Measurements from ENCODE around the gene DHX34.

DHX34 gene

DNA sequence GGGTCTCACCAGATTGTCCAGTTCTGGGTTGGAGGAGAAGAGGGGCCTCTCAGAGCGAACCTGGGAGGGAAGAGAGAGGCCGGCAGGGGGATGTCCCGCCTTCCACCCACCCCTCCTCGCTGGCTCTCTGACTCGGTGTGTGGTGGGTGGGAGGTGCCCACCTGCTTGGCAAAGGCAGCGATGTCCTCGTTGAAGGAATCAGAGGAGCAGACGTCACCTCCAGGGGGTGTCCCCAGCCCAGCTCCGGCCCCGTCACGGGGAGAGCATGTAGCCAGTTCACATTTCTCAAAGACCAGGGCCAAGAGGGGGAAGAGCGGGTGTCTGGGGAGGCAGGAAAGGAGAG is 67.5 kb downstream of the DHX34 start:
- no peak for DNase-seq (ENCODE audit: low read depth in 3 of 3, low spot score in 1 of 3)

GRCh38 chr19:47417107-47417745 is 68.1 kb downstream of the DHX34 start:
- DNase-seq (ENCODE audit: low read depth in 3 of 3, low spot score in 1 of 3) = no peak

DNA sequence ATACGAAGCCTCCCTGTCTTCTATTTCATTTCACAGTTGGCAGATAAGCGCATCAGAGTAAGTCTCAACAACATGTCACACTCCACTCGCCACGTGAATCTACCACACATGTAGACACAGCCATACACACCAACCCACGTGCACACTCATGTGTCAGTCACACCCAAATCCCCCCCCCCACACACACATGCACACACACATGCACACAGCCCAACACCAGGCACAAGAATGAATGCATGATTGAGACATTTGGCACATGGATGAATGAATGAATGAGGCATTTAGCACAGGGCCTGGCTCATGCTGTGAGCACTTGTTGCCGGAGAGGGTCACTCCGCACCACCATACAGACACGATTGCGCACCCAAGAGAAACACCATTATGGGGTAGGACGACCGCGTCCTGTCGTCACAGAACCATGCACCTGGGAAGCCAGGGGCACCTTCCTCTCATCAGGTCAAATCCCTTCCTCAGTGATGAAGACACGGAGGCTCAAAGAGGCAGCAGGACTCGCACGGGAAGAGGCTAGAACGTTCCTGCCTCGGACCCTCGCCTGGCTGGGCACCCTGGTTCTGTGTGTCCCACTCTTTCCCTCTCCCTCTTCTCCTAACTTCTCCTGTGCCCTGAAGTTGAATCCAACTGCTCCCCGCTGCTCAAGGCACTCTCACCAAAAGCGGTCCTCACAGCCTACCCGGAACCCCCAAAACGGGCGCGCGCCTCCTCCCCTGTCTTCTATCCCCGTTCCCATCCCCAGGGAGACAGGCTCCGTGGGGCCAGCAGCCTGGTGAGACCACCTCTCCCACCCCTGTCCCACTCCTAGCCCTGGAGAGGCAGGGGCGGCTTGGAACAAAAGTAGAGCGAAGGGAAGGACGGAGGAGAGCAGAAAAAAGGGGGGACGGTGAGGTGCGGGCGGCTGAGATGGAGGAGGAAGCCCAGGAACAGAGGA is 68.9 kb downstream of the DHX34 start:
- DNase-seq (ENCODE audit: low read depth in 3 of 3, low spot score in 1 of 3) = no peak

DNA sequence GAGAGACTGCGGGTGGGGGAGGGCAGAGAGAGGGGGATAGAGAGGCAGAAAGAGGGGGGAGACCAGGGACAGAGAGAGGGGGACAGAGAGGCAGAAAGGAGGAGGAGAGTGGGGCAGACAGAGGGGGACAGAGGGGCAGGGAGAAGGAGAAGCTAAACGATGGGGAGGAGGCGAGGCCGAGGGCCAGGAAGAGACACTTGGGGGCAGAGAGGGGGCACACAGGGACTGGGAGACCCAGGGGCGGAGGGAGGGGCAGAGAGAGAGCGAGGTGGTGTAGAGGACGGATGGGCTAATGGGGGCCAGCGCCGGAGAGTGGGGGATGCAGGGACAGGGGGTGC is 69.5 kb downstream of the DHX34 start:
- DNase-seq (ENCODE audit: low read depth in 3 of 3, low spot score in 1 of 3) = no peak

GRCh38 chr19:47419030-47419783 is 70.1 kb downstream of the DHX34 start, which contains the start of gene MEIS3:
TSS of gene MEIS3 (minus strand) at chr19:47419527. CDS start at chr19:47419081, 446 bp downstream.
- DNase-seq (ENCODE audit: low read depth in 3 of 3, low spot score in 1 of 3) = no peak

DNA sequence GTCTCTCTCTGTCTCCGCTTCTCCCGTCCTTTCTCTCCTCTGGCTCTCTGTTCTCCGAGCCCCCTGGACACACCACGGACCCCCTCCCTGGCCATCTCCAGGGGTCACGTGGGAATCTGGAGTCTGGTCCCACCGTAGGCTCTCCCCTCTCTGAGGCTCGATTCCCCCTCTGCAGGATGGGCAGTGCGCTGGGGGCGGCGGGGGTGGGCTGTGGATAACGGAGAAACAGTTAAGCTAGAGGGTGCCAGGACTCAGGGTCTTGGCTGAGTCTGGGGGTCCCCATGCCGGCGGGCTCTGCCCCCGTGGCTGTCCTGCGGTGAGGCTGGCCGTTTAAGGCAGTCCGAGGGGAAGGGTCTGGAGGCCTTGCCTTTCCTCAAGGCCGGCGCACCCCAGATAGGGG is 70.7 kb downstream of the DHX34 start:
- no peak for DNase-seq (ENCODE audit: low read depth in 3 of 3, low spot score in 1 of 3)

GRCh38 chr19:47421244-47421786 is 72.2 kb downstream of the DHX34 start:
- DNase-seq (ENCODE audit: low read depth in 3 of 3, low spot score in 1 of 3) = no peak

DNA sequence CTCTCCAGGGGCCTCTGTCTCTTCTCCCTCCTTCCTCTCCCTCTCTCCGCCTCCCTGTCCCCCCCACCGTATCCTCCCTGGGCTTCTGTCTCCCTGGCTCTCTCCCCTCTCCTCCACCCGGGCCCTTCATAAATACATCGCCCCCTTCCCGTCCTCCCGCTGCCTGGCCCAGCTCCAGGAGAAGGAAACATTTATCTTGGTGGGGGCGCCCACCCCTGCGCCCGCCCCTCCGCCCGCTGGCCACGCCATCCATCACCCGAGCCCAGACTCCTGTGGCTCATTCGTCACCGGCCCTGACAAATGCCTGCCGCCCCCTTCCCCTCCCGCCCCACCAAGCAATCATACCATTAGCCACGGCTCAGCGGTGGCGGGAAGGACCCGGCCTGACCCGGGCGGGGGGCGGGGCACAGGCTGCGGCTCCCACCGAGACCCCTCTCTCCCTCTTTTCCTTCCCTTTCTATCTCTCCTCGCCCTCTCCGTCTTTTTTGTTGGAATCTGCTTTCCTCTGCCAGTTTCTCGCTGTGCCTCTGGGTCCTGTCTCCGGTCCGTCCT is 72.8 kb downstream of the DHX34 start:
- DNase-seq (ENCODE audit: low read depth in 3 of 3, low spot score in 1 of 3) = no peak

DNA sequence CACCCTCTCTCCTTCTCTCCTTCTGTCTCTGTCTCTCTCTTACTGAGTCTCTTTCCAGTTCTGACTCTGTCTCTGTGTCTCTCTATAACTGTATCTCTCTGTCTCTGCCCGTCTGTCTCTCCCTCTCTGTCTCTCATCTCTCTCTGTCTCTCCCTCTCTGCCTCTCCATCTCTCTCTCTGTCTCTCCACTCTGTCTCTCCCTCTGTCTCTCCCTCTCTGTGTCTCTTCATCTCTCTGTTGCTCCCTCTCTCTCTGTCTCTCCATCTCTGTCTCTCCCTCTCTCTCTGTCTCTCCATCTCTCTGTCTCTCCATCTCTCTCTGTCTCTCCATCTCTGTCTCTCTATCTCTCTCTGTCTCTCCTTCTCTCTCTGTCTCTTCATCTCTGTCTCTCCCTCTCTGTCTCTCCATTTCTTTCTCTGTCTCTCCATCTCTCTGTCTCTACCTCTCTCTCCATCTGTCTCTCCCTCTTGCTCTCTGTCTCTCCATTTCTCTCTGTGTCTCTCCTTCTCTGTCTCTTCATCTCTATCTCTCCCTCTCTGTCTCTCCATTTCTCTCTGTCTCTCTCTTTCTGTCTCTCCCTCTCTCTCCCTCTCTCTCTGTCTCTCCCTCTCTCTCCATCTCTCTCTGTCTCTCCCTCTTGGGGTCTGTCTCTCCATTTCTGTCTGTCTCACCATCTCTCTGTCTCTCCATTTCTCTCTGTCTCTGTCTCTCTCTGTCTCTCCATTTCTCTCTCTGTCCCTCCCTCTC is 73.5 kb downstream of the DHX34 start:
- no peak for DNase-seq (ENCODE audit: low read depth in 3 of 3, low spot score in 1 of 3)

- DNase-seq (ENCODE audit: low read depth in 3 of 3, low spot score in 1 of 3) = no peak
Measured at GRCh38 chr19:47423203-47423882, 74.2 kb downstream of the DHX34 start.

DNA sequence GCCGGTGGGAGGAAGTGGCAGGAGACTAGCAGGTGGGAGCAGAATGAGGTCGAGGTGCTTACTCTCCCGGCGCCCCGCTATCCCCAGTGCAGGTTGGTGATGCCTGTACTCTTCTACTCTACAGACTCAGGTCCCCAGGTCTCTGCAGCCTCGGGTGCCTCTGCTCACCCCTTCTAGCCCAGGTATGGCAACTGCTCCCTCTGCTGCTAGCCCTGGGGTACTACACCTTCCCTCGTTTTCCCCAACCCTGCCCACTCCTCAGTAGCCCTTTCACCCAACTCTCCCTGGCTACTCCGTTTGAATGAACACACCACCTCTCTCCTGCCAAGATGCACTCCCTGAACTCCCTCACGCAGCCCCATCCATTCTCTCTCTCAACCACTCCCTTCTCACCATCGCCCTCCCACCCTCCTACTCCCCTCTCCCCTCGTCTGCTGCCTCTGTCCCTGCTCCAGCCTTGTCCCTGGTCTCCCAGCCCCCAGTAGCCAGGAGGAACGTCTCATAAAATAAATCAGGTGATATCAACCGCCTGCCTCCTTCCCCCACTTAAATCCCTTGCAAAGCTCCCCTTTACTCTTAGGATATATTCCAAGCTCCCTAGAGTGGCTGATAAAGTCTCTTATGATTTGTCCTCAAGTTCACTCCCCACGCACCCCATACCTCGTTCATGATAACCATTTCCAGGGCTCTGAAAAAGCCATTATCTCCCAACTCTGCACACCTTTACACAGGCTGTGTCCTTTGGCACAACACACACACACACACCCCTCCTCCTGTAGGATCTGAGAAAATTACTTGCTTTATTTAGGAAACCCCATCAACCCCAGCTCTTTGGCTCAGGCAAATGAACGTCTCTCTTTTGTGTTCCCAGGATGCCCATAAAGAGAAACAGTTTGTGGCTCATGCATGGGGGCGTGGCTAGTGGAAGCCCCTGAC is 78.4 kb downstream of the DHX34 start:
- DNase-seq (ENCODE audit: low read depth in 3 of 3, low spot score in 1 of 3) = peak in 2 of 3 donors; percentile 41 to 59

DNA sequence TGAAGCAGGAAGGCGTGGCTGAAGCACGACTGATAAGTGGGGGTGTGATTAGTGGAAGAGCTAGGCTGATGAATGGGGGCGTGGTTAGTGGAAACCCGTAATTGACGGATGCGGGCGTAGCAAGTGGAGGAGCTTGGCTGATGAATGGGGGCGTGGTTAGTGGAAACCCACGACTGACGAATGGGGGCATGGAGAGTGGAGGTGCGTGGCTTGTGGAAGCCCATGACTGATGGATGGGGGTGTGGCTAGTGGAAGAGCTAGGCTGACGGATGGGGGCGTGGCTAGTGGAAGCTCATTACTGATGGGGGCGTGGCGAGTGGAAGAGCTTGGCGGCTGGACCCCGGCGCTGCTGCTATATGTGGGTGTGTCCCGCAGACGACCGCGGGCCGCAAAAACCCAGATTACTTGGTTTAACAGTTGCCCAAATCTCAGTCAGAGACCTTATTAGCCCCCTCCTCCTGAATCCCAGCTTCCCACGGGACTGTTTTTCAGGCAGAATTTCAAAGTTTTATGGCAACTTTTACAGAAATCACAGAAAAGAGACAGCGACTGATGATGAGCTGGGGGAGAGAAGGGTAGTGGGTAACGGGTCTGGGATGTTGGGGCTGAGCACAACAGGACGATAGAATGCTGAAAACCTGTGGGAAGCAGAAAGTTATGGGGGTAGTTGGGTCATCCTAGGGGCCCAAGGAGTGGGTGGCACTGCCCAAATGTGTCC is 79.2 kb downstream of the DHX34 start:
- DNase-seq (ENCODE audit: low read depth in 3 of 3, low spot score in 1 of 3) = peak; percentile 40 to 59 (median 55)

DNA sequence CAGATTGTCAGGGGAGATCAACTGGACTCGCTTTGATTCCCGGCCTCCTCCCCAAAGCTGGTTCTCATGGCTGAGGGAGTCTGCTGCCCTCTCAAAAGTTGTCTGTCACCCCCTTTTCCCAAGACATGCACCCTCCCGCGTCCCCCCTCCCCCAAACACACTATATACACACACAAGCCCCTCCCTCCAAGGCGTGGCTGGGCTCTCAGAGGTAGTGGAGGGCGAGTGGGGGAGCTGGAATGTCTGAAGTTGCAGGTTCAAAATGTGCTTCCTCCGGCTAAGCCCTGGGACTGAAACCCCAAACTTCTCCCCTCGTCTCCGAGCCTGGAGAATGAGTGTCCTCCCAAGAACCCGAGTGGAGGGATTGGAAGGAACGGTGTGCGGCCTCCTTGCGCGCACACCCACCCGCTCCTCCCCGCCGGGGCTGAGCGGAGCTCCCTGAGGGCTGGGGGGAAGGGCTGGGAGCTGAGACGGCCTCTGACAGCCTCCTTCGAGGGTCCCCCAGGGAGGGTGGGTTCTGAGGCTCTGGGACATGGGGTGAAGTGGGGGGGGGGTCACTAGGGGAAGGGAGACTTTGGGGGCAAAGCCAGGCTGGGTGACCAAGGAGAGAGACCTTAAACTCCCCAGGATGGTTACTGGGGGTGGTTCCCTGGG is 80.2 kb downstream of the DHX34 start:
- DNase-seq (ENCODE audit: low read depth in 3 of 3, low spot score in 1 of 3) = no peak

DNA sequence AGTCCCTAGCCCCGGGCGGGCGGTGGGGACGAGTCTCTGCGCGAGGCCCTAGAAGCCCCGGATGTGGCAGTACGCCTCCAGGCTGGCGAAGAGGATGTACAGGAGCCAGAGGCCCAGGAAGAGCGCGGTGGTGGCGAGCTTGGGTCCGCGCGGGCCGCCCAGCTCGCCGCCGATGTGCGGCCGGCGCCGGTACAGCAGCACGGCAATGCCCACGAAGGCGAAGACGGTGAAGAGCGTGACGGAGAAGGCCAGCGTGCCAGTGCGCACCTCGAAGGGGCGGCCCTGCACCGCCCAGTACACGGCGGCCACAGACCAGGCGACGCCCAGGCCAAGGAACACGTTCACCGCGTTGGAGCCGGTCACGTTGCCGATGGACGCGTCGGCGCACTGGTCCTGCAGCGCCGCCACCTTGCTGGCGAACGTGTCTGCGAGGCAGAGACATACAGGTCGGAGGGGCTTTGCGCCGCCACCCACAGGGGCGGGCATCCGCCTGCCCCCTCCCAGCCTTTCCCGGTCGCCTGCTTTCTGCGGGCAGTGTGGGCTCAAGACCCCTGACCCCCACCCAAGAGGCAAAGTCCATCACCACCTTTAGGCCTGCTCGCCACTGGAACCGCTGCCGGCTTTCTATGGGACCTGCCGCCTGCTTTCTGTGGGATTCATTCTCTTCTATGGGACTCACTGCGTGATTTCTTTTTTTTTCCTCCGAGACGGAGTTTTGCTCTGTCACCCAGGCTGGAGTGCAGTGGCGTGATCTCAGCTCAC is 81.1 kb downstream of the DHX34 start:
- no peak for DNase-seq (ENCODE audit: low read depth in 3 of 3, low spot score in 1 of 3)

DNA sequence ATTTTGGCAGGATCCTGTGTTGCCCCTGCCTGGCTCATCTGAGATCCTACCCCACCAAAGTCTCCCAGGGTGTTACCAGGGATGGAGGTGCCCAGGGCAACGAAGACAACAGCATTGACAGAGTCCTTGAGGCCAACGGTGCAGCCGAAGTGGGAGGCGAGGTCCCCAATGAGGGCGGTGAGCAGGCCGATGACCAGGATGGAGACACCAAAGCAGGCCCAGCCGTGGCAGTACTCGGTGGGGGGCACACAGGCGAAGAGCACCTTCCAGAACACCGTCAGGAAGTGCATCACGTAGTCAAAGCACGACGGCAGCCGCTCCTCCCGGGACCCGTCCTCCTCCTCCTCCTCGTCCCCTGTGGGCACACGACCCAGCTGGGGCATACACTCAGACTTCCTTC is 83.0 kb downstream of the DHX34 start:
- no peak for DNase-seq (ENCODE audit: low read depth in 3 of 3, low spot score in 1 of 3)
